ENCODE results near the gene TGFB1. TPM values are rescaled to one million over a fixed set of nuclear protein-coding genes. Genes with fewer than 3 reads are reported as not detected.

TGFB1 gene
- polyA plus RNA-seq, 1 of the 3 experiments (the other 2 are of a cell fraction) = 25.5 TPM

DNA sequence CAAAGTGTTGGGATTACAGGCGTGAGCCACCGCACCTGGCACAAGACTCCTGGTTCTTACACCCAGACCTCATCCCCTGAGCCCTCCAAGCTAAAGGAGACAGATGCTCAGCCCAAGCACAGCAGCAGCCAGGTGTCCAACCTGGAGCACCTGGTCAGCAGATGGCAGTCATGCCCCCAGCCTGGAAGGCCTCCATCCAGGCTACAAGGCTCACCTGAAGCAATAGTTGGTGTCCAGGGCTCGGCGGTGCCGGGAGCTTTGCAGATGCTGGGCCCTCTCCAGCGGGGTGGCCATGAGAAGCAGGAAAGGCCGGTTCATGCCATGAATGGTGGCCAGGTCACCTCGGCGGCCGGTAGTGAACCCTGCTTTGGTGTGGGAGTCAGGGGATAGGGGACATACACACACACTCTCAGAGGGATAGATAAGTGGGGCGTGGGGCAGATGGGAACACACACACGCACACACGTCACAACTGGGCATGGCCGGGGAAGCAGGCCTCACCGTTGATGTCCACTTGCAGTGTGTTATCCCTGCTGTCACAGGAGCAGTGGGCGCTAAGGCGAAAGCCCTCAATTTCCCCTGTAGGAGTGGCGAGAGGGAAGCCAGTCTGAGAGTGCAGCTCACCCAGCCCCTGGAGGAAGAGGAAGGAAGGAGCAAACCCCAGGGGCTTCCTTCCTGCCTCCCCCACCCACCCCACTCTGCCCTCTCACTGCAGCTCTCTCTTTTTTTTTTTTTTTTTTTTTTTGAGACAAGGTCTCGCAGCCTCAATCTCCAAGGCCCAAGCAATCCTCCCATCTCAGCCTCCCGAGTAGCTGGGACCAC is 11.8 kb downstream of the TGFB1 start (continued):
- TF ChIP-seq, protein P1, sequence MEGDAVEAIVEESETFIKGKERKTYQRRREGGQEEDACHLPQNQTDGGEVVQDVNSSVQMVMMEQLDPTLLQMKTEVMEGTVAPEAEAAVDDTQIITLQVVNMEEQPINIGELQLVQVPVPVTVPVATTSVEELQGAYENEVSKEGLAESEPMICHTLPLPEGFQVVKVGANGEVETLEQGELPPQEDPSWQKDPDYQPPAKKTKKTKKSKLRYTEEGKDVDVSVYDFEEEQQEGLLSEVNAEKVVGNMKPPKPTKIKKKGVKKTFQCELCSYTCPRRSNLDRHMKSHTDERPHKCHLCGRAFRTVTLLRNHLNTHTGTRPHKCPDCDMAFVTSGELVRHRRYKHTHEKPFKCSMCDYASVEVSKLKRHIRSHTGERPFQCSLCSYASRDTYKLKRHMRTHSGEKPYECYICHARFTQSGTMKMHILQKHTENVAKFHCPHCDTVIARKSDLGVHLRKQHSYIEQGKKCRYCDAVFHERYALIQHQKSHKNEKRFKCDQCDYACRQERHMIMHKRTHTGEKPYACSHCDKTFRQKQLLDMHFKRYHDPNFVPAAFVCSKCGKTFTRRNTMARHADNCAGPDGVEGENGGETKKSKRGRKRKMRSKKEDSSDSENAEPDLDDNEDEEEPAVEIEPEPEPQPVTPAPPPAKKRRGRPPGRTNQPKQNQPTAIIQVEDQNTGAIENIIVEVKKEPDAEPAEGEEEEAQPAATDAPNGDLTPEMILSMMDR (IDR thresholded peaks at IDR 0.05) = no peak

DNA sequence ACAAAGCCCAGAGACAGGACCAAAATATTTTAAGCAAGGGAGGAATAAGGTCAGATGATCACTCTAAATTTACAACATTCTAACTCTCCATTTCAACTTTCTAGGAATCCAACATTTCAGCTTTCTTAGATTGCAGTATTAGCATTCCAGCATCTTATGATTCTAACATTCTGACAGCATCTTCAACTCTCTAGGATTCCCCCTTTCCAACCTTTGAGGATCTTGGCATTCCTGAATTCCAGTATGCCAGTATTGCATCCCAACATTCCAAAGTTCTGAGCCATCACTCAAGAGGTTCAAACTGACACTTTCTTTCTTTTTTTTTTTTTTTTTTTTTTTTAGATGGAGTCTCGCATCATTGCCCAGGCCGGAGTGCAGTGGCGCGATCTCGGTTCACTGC is 13.8 kb downstream of the TGFB1 start:
- H2AFZ ChIP-seq (ENCODE audit: low read depth) = no peak overlapping the region
- POLR2A ChIA-PET = no interaction called here
- CTCF ChIA-PET = no interaction called here
- 88% methylated on average over 5 of the region's 5 CpGs for WGBS (ENCODE audit: low lambda C conversion rate)
- no peak for DNase-seq
- H3F3A ChIP-seq (replicated peaks; ENCODE audit: insufficient read depth) = peaks cover 33% of the 10 kb centered on the region
- peaks cover 9 to 76% of the 10 kb centered on the region in 2 experiments for H3K36me3 ChIP-seq (replicated peaks in 1 of 2; ENCODE audit: control insufficient read depth in 1 of 2, insufficient read depth in 2 of 2, low read length in 1 of 2)
- no peaks in the 10 kb centered on the region for H3K9me3 ChIP-seq
- H3K27me3 ChIP-seq (ENCODE audit: insufficient read depth) = no peaks in the 10 kb centered on the region
- H3K9ac ChIP-seq = no peak overlapping the region
- H3K4me3 ChIP-seq (ENCODE audit: low read depth in 2 of 2, low read length in 1 of 2) = no peak overlapping the region
- H3K9me2 ChIP-seq = no peaks in the 10 kb centered on the region
- H4K20me1 ChIP-seq (ENCODE audit: insufficient read depth) = peaks cover 86% of the 10 kb centered on the region
- H3K4me1 ChIP-seq (ENCODE audit: control insufficient read depth in 1 of 2, insufficient read depth in 2 of 2, low read depth in 1 of 2, low read length in 1 of 2) = no peaks in the 10 kb centered on the region
- H3K4me2 ChIP-seq = no peak overlapping the region
- H3K27ac ChIP-seq (ENCODE audit: low read depth in 2 of 2, low read length in 1 of 2) = no peak overlapping the region
- peaks cover 96% of the 10 kb centered on the region for H3K79me2 ChIP-seq (ENCODE audit: insufficient read depth)
- TF ChIP-seq FOSL2 (IDR thresholded peaks at IDR 0.05; ENCODE audit: borderline replicate concordance, low read depth) = peak; percentile 29; the same call in 1 of the 2 replicates
- TF ChIP-seq, protein P2, sequence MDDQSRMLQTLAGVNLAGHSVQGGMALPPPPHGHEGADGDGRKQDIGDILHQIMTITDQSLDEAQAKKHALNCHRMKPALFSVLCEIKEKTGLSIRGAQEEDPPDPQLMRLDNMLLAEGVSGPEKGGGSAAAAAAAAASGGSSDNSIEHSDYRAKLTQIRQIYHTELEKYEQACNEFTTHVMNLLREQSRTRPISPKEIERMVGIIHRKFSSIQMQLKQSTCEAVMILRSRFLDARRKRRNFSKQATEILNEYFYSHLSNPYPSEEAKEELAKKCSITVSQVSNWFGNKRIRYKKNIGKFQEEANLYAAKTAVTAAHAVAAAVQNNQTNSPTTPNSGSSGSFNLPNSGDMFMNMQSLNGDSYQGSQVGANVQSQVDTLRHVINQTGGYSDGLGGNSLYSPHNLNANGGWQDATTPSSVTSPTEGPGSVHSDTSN (IDR thresholded peaks at IDR 0.05) = peak; percentile 37; the same call in 1 of the 2 replicates
- TF ChIP-seq, protein P3, sequence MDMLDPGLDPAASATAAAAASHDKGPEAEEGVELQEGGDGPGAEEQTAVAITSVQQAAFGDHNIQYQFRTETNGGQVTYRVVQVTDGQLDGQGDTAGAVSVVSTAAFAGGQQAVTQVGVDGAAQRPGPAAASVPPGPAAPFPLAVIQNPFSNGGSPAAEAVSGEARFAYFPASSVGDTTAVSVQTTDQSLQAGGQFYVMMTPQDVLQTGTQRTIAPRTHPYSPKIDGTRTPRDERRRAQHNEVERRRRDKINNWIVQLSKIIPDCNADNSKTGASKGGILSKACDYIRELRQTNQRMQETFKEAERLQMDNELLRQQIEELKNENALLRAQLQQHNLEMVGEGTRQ (IDR thresholded peaks at IDR 0.05; ENCODE audit: borderline replicate concordance, low read depth, low read length) = no peak
- TF ChIP-seq NRF1 (IDR thresholded peaks at IDR 0.05; ENCODE audit: low read depth, low read length) = no peak
- no peak for TF ChIP-seq GATA2 (CRISPR knock-in tag; IDR thresholded peaks at IDR 0.05)
- peak; percentile 55; the same call in 1 of the 2 replicates for TF ChIP-seq SIN3A (IDR thresholded peaks at IDR 0.05; ENCODE audit: borderline replicate concordance, low read depth, low read length)
- TF ChIP-seq RXRA (IDR thresholded peaks at IDR 0.05; ENCODE audit: borderline replicate concordance, low read depth) = peak; percentile 26; the same call in 1 of the 2 replicates
- 0 out of 2 replicates have a peak, but pooled peaks have one; percentile 12 for TF ChIP-seq TCF12 (IDR thresholded peaks at IDR 0.05)
- TF ChIP-seq YY1 (IDR thresholded peaks at IDR 0.05; ENCODE audit: low read depth) = no peak
- TF ChIP-seq GABPA (IDR thresholded peaks at IDR 0.05; ENCODE audit: low read depth) = no peak
- TF ChIP-seq, protein P4, sequence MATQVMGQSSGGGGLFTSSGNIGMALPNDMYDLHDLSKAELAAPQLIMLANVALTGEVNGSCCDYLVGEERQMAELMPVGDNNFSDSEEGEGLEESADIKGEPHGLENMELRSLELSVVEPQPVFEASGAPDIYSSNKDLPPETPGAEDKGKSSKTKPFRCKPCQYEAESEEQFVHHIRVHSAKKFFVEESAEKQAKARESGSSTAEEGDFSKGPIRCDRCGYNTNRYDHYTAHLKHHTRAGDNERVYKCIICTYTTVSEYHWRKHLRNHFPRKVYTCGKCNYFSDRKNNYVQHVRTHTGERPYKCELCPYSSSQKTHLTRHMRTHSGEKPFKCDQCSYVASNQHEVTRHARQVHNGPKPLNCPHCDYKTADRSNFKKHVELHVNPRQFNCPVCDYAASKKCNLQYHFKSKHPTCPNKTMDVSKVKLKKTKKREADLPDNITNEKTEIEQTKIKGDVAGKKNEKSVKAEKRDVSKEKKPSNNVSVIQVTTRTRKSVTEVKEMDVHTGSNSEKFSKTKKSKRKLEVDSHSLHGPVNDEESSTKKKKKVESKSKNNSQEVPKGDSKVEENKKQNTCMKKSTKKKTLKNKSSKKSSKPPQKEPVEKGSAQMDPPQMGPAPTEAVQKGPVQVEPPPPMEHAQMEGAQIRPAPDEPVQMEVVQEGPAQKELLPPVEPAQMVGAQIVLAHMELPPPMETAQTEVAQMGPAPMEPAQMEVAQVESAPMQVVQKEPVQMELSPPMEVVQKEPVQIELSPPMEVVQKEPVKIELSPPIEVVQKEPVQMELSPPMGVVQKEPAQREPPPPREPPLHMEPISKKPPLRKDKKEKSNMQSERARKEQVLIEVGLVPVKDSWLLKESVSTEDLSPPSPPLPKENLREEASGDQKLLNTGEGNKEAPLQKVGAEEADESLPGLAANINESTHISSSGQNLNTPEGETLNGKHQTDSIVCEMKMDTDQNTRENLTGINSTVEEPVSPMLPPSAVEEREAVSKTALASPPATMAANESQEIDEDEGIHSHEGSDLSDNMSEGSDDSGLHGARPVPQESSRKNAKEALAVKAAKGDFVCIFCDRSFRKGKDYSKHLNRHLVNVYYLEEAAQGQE (IDR thresholded peaks at IDR 0.05; ENCODE audit: low read depth, low read length) = no peak
- TF ChIP-seq POLR2AphosphoS5 (IDR thresholded peaks at IDR 0.05; ENCODE audit: low read depth, low read length) = no peak
- TF ChIP-seq RAD21 (IDR thresholded peaks at IDR 0.05; ENCODE audit: low read length) = no peak
- 0 out of 2 replicates have a peak, but pooled peaks have one; percentile 39 for TF ChIP-seq TEAD4 (IDR thresholded peaks at IDR 0.05; ENCODE audit: borderline replicate concordance, insufficient read depth)
- 0 out of 2 replicates have a peak, but pooled peaks have one; percentile 34 for TF ChIP-seq JUND (IDR thresholded peaks at IDR 0.05)

Measured in SK-N-SH (cell line).